Measurements from ENCODE around the gene UNC5B.

Gene UNC5B

DNA sequence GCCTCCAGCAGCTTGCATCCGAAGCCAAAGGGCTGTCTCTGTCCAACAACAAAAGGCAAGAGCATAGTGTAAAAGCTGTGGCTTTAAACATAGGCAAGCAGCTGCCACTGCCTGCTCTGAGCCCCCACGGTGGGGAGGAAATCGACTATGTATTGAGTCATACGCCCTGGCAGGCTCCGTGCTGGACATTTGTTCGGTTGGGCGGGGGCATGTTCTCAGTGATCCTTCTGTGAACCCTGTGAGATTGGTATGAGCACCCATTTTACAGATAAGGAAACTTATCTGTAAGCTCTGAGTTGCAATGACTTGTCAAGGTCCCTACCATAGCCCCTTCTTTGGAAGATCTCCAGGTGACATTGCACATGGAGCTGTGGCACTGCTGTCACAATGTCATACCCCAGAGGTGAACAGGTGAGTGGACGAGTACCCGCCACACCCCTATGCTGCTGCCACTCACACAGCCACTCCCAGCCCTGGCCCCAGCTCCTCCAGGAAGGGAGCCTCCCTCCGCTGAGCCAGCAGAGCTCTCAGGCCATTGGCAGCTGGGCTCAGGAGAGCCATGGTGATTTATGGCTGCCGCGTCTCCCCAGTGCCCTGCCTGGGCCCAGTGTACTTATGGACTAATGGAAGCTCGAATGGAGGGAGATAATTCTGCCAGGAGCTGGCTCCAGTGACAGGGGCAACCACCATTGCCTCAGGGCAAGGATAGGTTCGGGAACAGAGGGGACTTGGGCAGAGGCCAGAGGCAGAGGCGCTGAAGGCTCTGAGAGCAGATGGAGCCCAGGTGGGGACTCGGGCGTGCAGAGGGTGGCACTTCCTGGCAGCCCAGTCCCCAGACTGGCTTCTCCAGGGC is 43.7 kb downstream of the UNC5B start:
- Histone ChIP-seq H3K9me3 (ENCODE audit: low read depth, low read length) (no peaks in the 10 kb centered on the region), H3K36me3 (ENCODE audit: insufficient read depth, low read length) (no peaks in the 10 kb centered on the region; the same call in 1 of the 2 replicates), H3K9ac (ENCODE audit: insufficient read length) (no peak overlapping the region), H3K4me3 (no peak overlapping the region), H3K27ac (no peak overlapping the region)
- DNase-seq (ENCODE audit: low read depth, low spot score), result no peak
- TF ChIP-seq FOXP2 (optimal IDR thresholded peaks at IDR 0.05; ENCODE audit: control extremely low read depth, extremely low read length, insufficient read depth), result no peak
- TF ChIP-seq EZH2 (IDR thresholded peaks at IDR 0.05), result no peak
- TF ChIP-seq POLR2AphosphoS5 (IDR thresholded peaks at IDR 0.05; ENCODE audit: borderline replicate concordance, low read depth, low read length), result no peak

GRCh38 chr10:71256661-71257318 is 44.4 kb downstream of the UNC5B start:
- no peak for DNase-seq (ENCODE audit: low read depth, low spot score)
- Histone ChIP-seq H3K36me3 (ENCODE audit: insufficient read depth, low read length) (no peaks in the 10 kb centered on the region; the same call in 1 of the 2 replicates), H3K9ac (ENCODE audit: insufficient read length) (no peak overlapping the region), H3K27ac (no peak overlapping the region), H3K9me3 (ENCODE audit: low read depth, low read length) (no peaks in the 10 kb centered on the region), H3K4me3 (no peak overlapping the region)
- TF ChIP-seq EZH2 (IDR thresholded peaks at IDR 0.05) (no peak), FOXP2 (optimal IDR thresholded peaks at IDR 0.05; ENCODE audit: control extremely low read depth, extremely low read length, insufficient read depth) (no peak), POLR2AphosphoS5 (IDR thresholded peaks at IDR 0.05; ENCODE audit: borderline replicate concordance, low read depth, low read length) (no peak)

- Histone ChIP-seq H3K9me3 (ENCODE audit: low read depth, low read length) (no peaks in the 10 kb centered on the region), H3K9ac (ENCODE audit: insufficient read length) (no peak overlapping the region), H3K36me3 (ENCODE audit: insufficient read depth, low read length) (no peaks in the 10 kb centered on the region; the same call in 1 of the 2 replicates), H3K27ac (no peak overlapping the region), H3K4me3 (no peak overlapping the region)
- TF ChIP-seq POLR2AphosphoS5 (IDR thresholded peaks at IDR 0.05; ENCODE audit: borderline replicate concordance, low read depth, low read length) (no peak), FOXP2 (optimal IDR thresholded peaks at IDR 0.05; ENCODE audit: control extremely low read depth, extremely low read length, insufficient read depth) (no peak), EZH2 (IDR thresholded peaks at IDR 0.05) (no peak)
- DNase-seq (ENCODE audit: low read depth, low spot score), result no peak
These were observed 45.1 kb downstream of the UNC5B start for GRCh38 chr10:71257319-71257997.

- Histone ChIP-seq H3K27ac (no peak overlapping the region), H3K9ac (ENCODE audit: insufficient read length) (no peak overlapping the region), H3K4me3 (no peak overlapping the region), H3K9me3 (ENCODE audit: low read depth, low read length) (no peaks in the 10 kb centered on the region), H3K36me3 (ENCODE audit: insufficient read depth, low read length) (no peaks in the 10 kb centered on the region; the same call in 1 of the 2 replicates)
- no peak for DNase-seq (ENCODE audit: low read depth, low spot score)
- TF ChIP-seq EZH2 (IDR thresholded peaks at IDR 0.05), result no peak
- TF ChIP-seq POLR2AphosphoS5 (IDR thresholded peaks at IDR 0.05; ENCODE audit: borderline replicate concordance, low read depth, low read length), result no peak
- TF ChIP-seq FOXP2 (optimal IDR thresholded peaks at IDR 0.05; ENCODE audit: control extremely low read depth, extremely low read length, insufficient read depth), result no peak
These were observed 45.7 kb downstream of the UNC5B start for GRCh38 chr10:71258046-71258445.

DNA sequence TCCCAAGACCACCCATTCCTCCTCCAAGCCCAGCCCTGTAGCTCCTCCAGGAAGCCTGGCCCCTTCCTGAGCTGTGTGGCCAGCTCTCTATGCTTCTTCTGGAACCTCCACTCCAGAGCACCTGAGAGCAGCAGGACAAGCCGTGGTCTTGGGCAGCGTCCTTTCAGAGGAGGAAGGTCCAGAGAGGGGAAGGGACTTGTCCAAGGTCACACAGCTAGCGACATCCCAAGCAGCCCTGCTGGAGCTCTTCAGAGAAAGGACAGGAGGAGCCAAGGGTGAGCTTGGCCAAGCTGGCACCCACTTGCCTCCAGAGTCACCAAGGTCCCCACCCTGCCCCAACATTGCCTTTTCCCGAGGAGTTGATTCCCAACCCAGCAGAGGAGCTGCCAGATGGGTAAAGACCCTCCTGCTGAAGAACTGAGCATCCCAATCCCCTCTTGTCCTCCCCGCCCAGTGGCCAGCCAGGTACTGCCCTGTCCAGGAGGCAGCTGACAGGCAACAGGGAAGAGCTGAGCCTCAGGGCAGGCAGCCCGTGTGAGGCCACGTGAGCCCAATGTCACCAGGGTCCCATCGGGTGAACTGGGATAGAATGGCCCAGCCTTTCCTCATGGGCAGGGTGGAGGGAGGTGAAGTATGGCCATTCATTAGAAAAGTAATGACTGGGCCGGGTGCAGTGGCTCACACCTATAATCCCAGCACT is 46.2 kb downstream of the UNC5B start:
- no peak overlapping the region for H3K4me3 ChIP-seq
- no peak overlapping the region for H3K27ac ChIP-seq
- TF ChIP-seq FOXP2 (optimal IDR thresholded peaks at IDR 0.05; ENCODE audit: control extremely low read depth, extremely low read length, insufficient read depth) (no peak), EZH2 (IDR thresholded peaks at IDR 0.05) (no peak), POLR2AphosphoS5 (IDR thresholded peaks at IDR 0.05; ENCODE audit: borderline replicate concordance, low read depth, low read length) (no peak)
- H3K9ac ChIP-seq (ENCODE audit: insufficient read length), result no peak overlapping the region
- no peaks in the 10 kb centered on the region; the same call in 1 of the 2 replicates for H3K36me3 ChIP-seq (ENCODE audit: insufficient read depth, low read length)
- H3K9me3 ChIP-seq (ENCODE audit: low read depth, low read length), result no peaks in the 10 kb centered on the region
- DNase-seq (ENCODE audit: low read depth, low spot score), result no peak

DNA sequence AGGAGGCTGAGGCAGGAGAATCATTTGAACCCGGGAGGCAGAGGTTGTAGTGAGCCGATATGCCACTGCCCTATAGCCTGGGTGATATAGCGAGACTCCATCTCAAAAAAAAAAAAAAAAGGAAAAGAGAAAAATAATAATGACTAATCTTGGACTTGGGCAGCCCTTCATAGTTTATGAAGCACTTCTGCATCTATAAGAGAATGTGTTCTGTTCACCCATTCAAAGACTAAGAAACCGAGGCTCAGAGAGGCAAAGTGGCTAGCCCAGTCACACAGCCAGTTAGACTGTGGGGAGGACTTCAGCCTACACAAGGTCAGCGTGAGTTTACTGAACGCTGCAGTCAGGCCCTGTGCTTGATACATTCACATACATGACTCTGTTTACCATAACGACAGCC is 46.9 kb downstream of the UNC5B start:
- H3K36me3 ChIP-seq (ENCODE audit: insufficient read depth, low read length), result no peaks in the 10 kb centered on the region; the same call in 1 of the 2 replicates
- H3K9me3 ChIP-seq (ENCODE audit: low read depth, low read length), result no peaks in the 10 kb centered on the region
- H3K9ac ChIP-seq (ENCODE audit: insufficient read length), result no peak overlapping the region
- TF ChIP-seq FOXP2 (optimal IDR thresholded peaks at IDR 0.05; ENCODE audit: control extremely low read depth, extremely low read length, insufficient read depth) (no peak), EZH2 (IDR thresholded peaks at IDR 0.05) (no peak)
- H3K27ac ChIP-seq, result no peak overlapping the region
- no peak for DNase-seq (ENCODE audit: low read depth, low spot score)
- H3K4me3 ChIP-seq, result no peak overlapping the region

- no peak overlapping the region for H3K4me3 ChIP-seq
These were observed 47.6 kb downstream of the UNC5B start for GRCh38 chr10:71259815-71260501.

More at GRCh38 chr10:71259815-71260501, 47.6 kb downstream of the UNC5B start:
- DNase-seq (ENCODE audit: low read depth, low spot score), result no peak
- TF ChIP-seq POLR2AphosphoS5 (IDR thresholded peaks at IDR 0.05; ENCODE audit: borderline replicate concordance, low read depth, low read length) (no peak), FOXP2 (optimal IDR thresholded peaks at IDR 0.05; ENCODE audit: control extremely low read depth, extremely low read length, insufficient read depth) (no peak), EZH2 (IDR thresholded peaks at IDR 0.05) (no peak)
- no peaks in the 10 kb centered on the region; the same call in 1 of the 2 replicates for H3K36me3 ChIP-seq (ENCODE audit: insufficient read depth, low read length)
- no peaks in the 10 kb centered on the region for H3K9me3 ChIP-seq (ENCODE audit: low read depth, low read length)
- no peak overlapping the region for H3K9ac ChIP-seq (ENCODE audit: insufficient read length)
- H3K27ac ChIP-seq, result no peak overlapping the region
